CD4-positive, alpha-beta memory T cell (primary cell): ENCODE measurements around the gene CR1L. TPM values are rescaled to one million over a fixed set of nuclear protein-coding genes. Genes with fewer than 3 reads are reported as not detected.
"Not testable (repeated sequence)": the region's sequence is repeated elsewhere in the genome, so short reads cannot be mapped to it uniquely, and the experiment has no call there.

Source experiments
- CTCF ChIA-PET: fragments of 350-600 bp; sonication (Branson Sonifier 250); formaldehyde crosslinking; loops from one replicate; lab custom pipeline; 2021; ENCODE audit warnings: inconsistent platforms; ENCODE audit not compliant: partially characterized antibody; lab: Charles Lee
- POLR2A ChIA-PET: fragments of 350-600 bp; sonication (Branson Sonifier 250); formaldehyde crosslinking; loops from one replicate; lab custom pipeline; 2021; ENCODE audit not compliant: partially characterized antibody; lab: Charles Lee
- DNase-seq, 5 donors: peaks; one replicate each; pipeline versions ENCODE4 v3.0.0 to v3.0.0-alpha.2; 2020 to 2022; ENCODE audit warnings: mixed read lengths in 1 of 5
- H3K27ac ChIP-seq: one replicate; pipeline ENCODE4 v1.7.0; 2013; ENCODE audit warnings: low read depth, low read length
- H3K27me3 ChIP-seq: 2 replicates; pipeline ENCODE4 v1.7.0; 2013; ENCODE audit warnings: mild to moderate bottlenecking, low read length, moderate library complexity; ENCODE audit not compliant: insufficient read depth
- H3K36me3 ChIP-seq: 2 replicates; pipeline ENCODE4 v1.7.0; 2013; ENCODE audit warnings: mild to moderate bottlenecking, low read length, moderate library complexity; ENCODE audit not compliant: insufficient read depth
- H3K4me1 ChIP-seq: 2 replicates; pipeline ENCODE4 v1.7.0; 2013; ENCODE audit warnings: mild to moderate bottlenecking, low read length, moderate library complexity; ENCODE audit not compliant: insufficient read depth
- H3K4me3 ChIP-seq, 2 donors: one replicate each; pipeline ENCODE4 v1.7.0; 2013; ENCODE audit warnings: low read length in 2 of 2, mild to moderate bottlenecking in 1 of 2
- H3K9me3 ChIP-seq, 2 donors: one replicate each; pipeline ENCODE4 v1.7.0; 2013; ENCODE audit warnings: low read length in 2 of 2, control low read depth in 1 of 2; ENCODE audit not compliant: control insufficient read depth in 1 of 2
- H3K27ac Mint-ChIP-seq, 7 donors: one replicate each; pipeline ENCODE4 v1.8.0; 2020 to 2021; ENCODE audit warnings: mixed read lengths in 7 of 7, mild to moderate bottlenecking in 6 of 7, inconsistent platforms in 3 of 7, moderate library complexity in 3 of 7
- H3K27me3 Mint-ChIP-seq, 2 donors: one replicate each; pipeline ENCODE4 v1.8.0; 2020 to 2021; ENCODE audit warnings: mixed read lengths in 2 of 2
- H3K36me3 Mint-ChIP-seq, 2 donors: one replicate each; pipeline ENCODE4 v1.8.0; 2020 to 2021; ENCODE audit warnings: mixed read lengths in 2 of 2, inconsistent platforms in 1 of 2, mild to moderate bottlenecking in 1 of 2
- H3K4me1 Mint-ChIP-seq, 4 donors: one replicate each; pipeline ENCODE4 v1.8.0; 2020 to 2021; ENCODE audit warnings: mixed read lengths in 4 of 4, mild to moderate bottlenecking in 1 of 4
- H3K4me3 Mint-ChIP-seq, 8 donors: one replicate each; pipeline ENCODE4 v1.8.0; 2020 to 2021; ENCODE audit warnings: mixed read lengths in 8 of 8, mild to moderate bottlenecking in 7 of 8, moderate library complexity in 6 of 8, inconsistent platforms in 3 of 8
- H3K9me3 Mint-ChIP-seq, 8 donors: one replicate each; pipeline ENCODE4 v1.8.0; 2020 to 2021; ENCODE audit warnings: mixed read lengths in 8 of 8, mild to moderate bottlenecking in 5 of 8, inconsistent platforms in 3 of 8, moderate library complexity in 1 of 8
- intact Hi-C: fragments of 100-400 bp; cut with micrococcal nuclease; formaldehyde crosslinking; loops from one replicate; pipeline ENCODE4 v1.15.1; 2023
- polyA plus RNA-seq, 2 donors: library from polyadenylated mRNA; unstranded; fragments of 300-500 nt; fragmentation: Illumina TruSeq; gene quantifications; one replicate each; pipeline ENCODE4 v1.2.3, GENCODE V29; 2021
- total RNA-seq, 2 experiments: library from RNA; stranded (reverse); gene quantifications; one replicate each; pipeline ENCODE4 v1.2.3, GENCODE V29; 2021

Gene CR1L
- total and polyA plus RNA-seq, 4 experiments from 2014 or later: 0.19 TPM; not detected in 3

DNA sequence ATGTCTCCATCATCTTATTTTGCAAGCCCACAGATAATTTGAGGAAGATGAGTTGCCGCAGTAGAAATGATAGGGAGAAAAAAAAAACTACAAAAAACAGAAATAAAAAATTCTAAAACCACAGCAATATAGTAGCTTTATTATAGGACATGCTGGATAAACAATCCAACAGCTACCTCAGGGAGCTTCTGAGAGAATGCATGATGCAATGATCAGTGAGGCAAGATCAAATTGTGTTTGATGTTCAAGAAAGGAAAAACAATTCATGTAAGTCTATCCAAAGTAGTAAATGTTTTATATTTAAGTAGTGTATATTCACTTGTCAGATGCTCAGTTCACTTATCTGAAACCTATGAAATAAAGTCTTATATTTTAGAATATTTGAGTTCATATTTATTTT lies 6.7 kb downstream of the CR1L start:
- Mint-ChIP-seq H3K27me3 (peaks cover 3 to 7% of the 10 kb centered on the region in 2 donors), H3K27ac (no peak overlapping the region), H3K4me1 (no peaks in the 10 kb centered on the region), H3K9me3 (no peaks in the 10 kb centered on the region), H3K4me3 (no peak overlapping the region), H3K36me3 (no peaks in the 10 kb centered on the region)
- ChIA-PET CTCF (no interaction called here), POLR2A (no interaction called here)
- Histone ChIP-seq H3K27me3 (no peaks in the 10 kb centered on the region), H3K4me3 (no peak overlapping the region), H3K27ac (no peak overlapping the region), H3K9me3 (no peaks in the 10 kb centered on the region), H3K4me1 (no peaks in the 10 kb centered on the region), H3K36me3 (no peaks in the 10 kb centered on the region)
- intact Hi-C loops: no loop called here
- no peak for DNase-seq

DNA sequence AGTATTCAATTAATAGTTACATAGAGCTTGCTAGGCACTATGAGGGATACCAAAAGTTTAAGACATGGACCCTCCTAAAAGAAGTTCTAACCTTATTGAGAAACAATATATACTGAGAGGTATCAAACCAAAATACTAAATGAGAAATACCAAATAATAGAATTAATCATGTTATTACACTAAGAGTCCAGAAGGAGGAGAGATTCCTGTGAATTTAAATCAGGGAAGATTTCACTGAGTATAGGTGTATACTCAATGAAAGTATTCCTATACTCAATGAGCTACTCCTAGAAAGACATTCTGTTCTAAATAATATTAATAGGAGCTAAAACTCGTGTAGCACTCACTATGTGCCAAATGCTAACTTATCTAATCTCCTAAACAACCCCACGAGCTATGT lies 9.4 kb downstream of the CR1L start:
- ChIA-PET CTCF (interaction anchor here (0.6 to 1.0 kb wide), 4 partner anchors 8 to 143 kb away, joined by 3 to 6 read pairs (median 3); no protein-coding TSS in a partner anchor), POLR2A (no interaction called here)
- Mint-ChIP-seq H3K36me3 (no peaks in the 10 kb centered on the region), H3K27ac (no peak overlapping the region), H3K4me1 (no peaks in the 10 kb centered on the region), H3K9me3 (no peaks in the 10 kb centered on the region), H3K27me3 (peaks cover 3 to 13% of the 10 kb centered on the region in 2 donors), H3K4me3 (no peak overlapping the region)
- Histone ChIP-seq H3K9me3 (no peaks in the 10 kb centered on the region), H3K27ac (no peak overlapping the region), H3K4me1 (no peaks in the 10 kb centered on the region), H3K4me3 (no peak overlapping the region), H3K36me3 (no peaks in the 10 kb centered on the region), H3K27me3 (no peaks in the 10 kb centered on the region)
- no peak for DNase-seq
- intact Hi-C loops: loop anchor here (1.0 kb wide), 1 partner anchor 143 kb away; no protein-coding TSS in a partner anchor

DNA sequence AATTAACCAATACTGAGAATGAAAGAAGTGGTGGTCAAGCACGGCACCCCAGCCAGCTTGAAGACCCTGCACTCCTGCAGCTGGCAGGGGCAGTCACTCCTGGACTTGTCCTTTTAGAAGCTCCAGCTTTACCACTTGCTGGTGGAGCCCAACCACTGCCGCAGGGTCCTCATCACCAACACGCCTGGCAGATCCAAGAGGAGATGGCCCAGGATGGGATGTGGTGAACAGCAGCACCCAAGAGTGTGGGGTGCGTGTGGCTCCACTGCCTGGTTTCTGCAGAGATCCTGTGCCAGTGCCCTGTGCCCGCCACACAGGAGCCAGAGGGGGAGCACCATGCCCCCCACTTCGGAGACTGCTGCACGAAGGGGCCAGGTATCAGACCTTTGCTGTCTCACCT lies 13.5 kb downstream of the CR1L start:
- intact Hi-C loops: no loop called here
- no peaks in the 10 kb centered on the region for H3K36me3 ChIP-seq
- ChIA-PET POLR2A (no interaction called here), CTCF (no interaction called here)
- no peak for DNase-seq
- H3K4me1 ChIP-seq: no peaks in the 10 kb centered on the region
- no peak overlapping the region for H3K27ac ChIP-seq
- Mint-ChIP-seq H3K9me3 (no peaks in the 10 kb centered on the region), H3K27me3 (peaks cover 3 to 13% of the 10 kb centered on the region in 2 donors), H3K4me3 (no peak overlapping the region), H3K27ac (peak overlapping the region in 1 of 7 donors; percentile 25), H3K4me1 (no peaks in the 10 kb centered on the region), H3K36me3 (no peaks in the 10 kb centered on the region)
- no peak overlapping the region for H3K4me3 ChIP-seq
- no peaks in the 10 kb centered on the region for H3K27me3 ChIP-seq
- no peaks in the 10 kb centered on the region for H3K9me3 ChIP-seq

DNA sequence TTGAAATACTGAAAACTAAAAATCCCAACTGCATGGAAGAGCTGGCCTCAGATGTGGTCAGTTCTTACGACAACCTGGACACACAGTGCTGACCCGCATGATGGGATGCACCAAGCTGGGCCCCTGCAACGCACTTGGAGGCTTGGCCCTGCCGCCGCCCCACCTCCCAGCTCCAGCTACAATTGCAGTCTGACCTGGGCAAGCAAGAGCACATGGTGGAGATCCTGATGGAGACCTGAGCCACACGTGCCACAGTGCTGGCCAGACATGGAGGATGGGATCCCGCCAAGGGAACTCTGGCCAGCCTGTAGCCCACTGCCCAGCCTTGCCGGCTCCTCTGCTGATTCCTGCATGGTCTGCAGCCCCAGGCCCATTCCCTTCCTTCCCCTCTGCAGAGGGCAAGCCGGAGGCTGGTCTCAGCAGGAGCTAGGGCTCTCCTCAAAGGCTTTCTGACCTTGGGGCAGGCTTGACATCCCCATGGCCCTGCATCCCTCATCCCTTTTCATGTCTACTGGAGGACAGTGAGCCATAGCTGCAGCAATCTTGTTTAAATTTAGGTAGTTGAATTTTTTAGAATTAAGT lies 14.1 kb downstream of the CR1L start:
- intact Hi-C loops: no loop called here
- Histone ChIP-seq H3K27ac (no peak overlapping the region), H3K27me3 (no peaks in the 10 kb centered on the region), H3K4me1 (no peaks in the 10 kb centered on the region), H3K9me3 (no peaks in the 10 kb centered on the region), H3K36me3 (no peaks in the 10 kb centered on the region), H3K4me3 (no peak overlapping the region)
- H3K27me3 Mint-ChIP-seq: peaks cover 8 to 18% of the 10 kb centered on the region in 2 donors
- H3K27ac Mint-ChIP-seq: no peak overlapping the region
- no peak overlapping the region for H3K4me3 Mint-ChIP-seq
- no peak for DNase-seq
- ChIA-PET CTCF (no interaction called here), POLR2A (no interaction called here)
- H3K4me1 Mint-ChIP-seq: no peaks in the 10 kb centered on the region
- H3K36me3 Mint-ChIP-seq: peaks cover 0 to 4% of the 10 kb centered on the region in 2 donors
- H3K9me3 Mint-ChIP-seq: peaks cover 0 to 5% (median 0%) of the 10 kb centered on the region in 8 donors

DNA sequence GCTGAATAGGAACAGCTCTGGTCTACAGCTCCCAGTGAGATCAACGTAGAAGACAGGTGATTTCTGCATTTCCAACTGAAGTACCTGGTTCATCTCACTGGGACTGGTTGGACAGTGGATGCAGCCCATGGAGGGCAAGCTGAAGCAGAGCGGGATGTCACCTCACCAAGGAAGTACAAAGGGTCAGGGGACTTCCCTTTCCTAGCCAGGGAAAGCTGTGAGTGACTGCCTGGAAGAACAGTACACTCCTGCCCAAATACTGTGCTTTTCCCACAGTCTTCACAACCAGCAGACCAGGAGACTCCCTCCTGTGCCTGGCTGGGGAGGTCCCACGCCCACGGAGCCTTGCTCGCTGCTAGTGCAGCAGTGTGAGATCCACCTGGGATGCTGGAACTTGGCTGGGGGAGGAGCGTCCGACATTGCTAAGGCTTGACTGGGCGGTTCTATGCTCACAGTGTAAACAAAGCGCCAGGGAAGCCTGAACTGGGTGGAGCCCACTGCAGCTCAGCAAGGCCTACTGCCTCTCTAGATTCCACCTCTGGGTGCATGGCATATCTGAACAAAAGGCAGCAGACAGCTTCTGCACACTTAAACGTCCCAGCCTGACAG lies 14.7 kb downstream of the CR1L start:
- intact Hi-C loops: no loop called here
- no peak overlapping the region for H3K4me3 ChIP-seq
- POLR2A ChIA-PET: no interaction called here
- DNase-seq: no peak
- H3K4me1 ChIP-seq: no peaks in the 10 kb centered on the region
- no peaks in the 10 kb centered on the region for H3K27me3 ChIP-seq
- no peak overlapping the region for H3K4me3 Mint-ChIP-seq
- H3K9me3 Mint-ChIP-seq: peaks cover 0 to 5% (median 0%) of the 10 kb centered on the region in 8 donors
- H3K36me3 ChIP-seq: no peaks in the 10 kb centered on the region
- CTCF ChIA-PET: no interaction called here
- H3K27ac ChIP-seq: no peak overlapping the region
- H3K4me1 Mint-ChIP-seq: no peaks in the 10 kb centered on the region
- no peaks in the 10 kb centered on the region for H3K9me3 ChIP-seq
- no peak overlapping the region for H3K27ac Mint-ChIP-seq
- H3K36me3 Mint-ChIP-seq: peaks cover 0 to 4% of the 10 kb centered on the region in 2 donors
- peaks cover 9 to 19% of the 10 kb centered on the region in 2 donors for H3K27me3 Mint-ChIP-seq

DNA sequence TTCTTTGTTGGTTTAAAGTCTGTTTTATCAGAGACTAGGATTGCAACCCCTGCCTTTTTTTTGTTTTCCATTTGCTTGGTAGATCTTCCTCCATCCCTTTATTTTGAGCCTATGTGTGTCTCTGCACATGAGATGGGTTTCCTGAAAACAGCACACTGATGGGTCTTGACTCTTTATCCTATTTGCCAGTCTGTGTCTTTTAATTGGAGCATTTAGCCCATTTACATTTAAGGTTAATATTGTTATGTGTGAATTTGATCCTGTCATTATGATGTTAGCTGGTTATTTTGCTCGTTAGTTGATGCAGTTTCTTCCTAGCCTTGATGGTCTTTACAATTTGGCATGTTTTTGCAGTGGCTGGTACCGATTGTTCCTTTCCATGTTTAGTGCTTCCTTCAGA lies 16.5 kb downstream of the CR1L start:
- POLR2A ChIA-PET, CTCF ChIA-PET, H3K36me3 ChIP-seq, H3K36me3 Mint-ChIP-seq, H3K4me3 Mint-ChIP-seq, H3K9me3 ChIP-seq, H3K4me3 ChIP-seq, H3K27ac Mint-ChIP-seq, intact Hi-C loops, H3K4me1 Mint-ChIP-seq, H3K27ac ChIP-seq, H3K4me1 ChIP-seq, H3K27me3 ChIP-seq, DNase-seq: not testable (repeated sequence)
- H3K27me3 Mint-ChIP-seq: peaks cover 16 to 25% of the 10 kb centered on the region in 2 donors
- H3K9me3 Mint-ChIP-seq: peaks cover 0 to 10% (median 1%) of the 10 kb centered on the region in 8 donors

DNA sequence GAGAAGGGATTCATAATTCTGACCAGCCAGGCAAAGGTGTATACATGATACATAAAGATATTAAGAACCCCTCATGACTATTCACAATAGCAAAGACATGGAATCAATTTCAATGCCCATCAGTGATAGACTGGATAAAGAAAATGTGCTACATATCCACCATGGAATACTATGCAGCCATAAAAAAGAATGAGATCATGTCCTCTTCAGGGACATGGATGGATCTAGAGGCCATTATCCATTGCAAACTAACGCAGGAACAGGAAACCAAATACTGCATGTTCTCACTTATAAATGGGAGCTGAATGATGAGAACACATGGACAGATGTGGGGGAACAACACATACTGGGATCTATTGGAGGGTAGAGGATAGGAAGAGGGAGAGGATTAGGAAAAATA lies 21.4 kb downstream of the CR1L start:
- DNase-seq: no peak
- H3K27me3 ChIP-seq: peaks cover 11% of the 10 kb centered on the region
- Mint-ChIP-seq H3K36me3 (peaks cover 0 to 4% of the 10 kb centered on the region in 2 donors), H3K9me3 (peaks cover 0 to 14% (median 8%) of the 10 kb centered on the region in 8 donors), H3K4me3 (no peak overlapping the region), H3K4me1 (peaks cover 0 to 2% (median 0%) of the 10 kb centered on the region in 4 donors), H3K27me3 (peaks cover 37 to 54% of the 10 kb centered on the region in 2 donors), H3K27ac (no peak overlapping the region)
- POLR2A ChIA-PET: no interaction called here
- H3K36me3 ChIP-seq: no peaks in the 10 kb centered on the region
- CTCF ChIA-PET: no interaction called here
- H3K27ac ChIP-seq: no peak overlapping the region
- no peak overlapping the region for H3K4me3 ChIP-seq
- intact Hi-C loops: no loop called here
- no peaks in the 10 kb centered on the region for H3K4me1 ChIP-seq
- H3K9me3 ChIP-seq: no peaks in the 10 kb centered on the region
